IPS DF 4.7 (cell line): Measurements from ENCODE around the gene ZFP91.

ENCODE experiments used
- DNase-seq: peaks from one replicate; pipeline ENCODE4 v3.0.0-alpha.2; 2013; ENCODE audit warnings: low spot score; ENCODE audit errors: extremely low read depth

The ZFP91 gene

DNA sequence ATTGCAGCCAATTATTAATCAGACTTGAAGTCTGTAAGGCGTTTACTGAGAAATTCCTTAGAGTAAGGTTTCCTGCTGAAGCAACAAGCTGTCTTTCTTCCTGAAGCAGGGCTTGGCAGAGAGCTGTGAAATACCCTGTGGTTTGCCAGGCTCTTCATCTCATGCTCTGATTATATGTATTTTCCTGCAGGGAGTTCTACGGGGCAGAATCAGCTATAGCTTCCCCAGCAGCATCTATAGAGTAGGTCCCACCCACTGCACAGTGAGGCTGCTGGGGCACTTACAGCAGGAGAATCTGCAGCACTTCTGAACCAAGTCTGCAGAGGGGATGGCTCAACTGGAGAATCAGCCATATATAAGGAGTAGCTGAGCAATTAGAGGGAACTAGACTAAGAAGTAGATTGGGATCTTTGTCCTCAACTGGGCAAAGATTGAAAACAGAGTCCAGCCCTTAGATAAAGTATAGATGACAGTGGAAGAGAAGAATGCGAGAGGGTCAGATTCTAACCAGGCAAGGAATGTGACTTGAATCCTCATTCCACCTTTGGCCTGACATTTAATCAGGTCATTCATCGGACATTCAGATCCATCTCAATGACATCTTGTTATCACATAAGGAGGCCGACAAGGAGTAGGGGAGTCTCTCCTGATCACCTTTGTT, 81.2 kb downstream of the ZFP91 start:
- no peak for DNase-seq
